ENCODE data around the gene GATAD2A. TPM values are rescaled to one million over a fixed set of nuclear protein-coding genes. Genes with fewer than 3 reads are reported as not detected.

The GATAD2A gene
- total RNA-seq, 1 donor from 2014 or later: 304 TPM

DNA sequence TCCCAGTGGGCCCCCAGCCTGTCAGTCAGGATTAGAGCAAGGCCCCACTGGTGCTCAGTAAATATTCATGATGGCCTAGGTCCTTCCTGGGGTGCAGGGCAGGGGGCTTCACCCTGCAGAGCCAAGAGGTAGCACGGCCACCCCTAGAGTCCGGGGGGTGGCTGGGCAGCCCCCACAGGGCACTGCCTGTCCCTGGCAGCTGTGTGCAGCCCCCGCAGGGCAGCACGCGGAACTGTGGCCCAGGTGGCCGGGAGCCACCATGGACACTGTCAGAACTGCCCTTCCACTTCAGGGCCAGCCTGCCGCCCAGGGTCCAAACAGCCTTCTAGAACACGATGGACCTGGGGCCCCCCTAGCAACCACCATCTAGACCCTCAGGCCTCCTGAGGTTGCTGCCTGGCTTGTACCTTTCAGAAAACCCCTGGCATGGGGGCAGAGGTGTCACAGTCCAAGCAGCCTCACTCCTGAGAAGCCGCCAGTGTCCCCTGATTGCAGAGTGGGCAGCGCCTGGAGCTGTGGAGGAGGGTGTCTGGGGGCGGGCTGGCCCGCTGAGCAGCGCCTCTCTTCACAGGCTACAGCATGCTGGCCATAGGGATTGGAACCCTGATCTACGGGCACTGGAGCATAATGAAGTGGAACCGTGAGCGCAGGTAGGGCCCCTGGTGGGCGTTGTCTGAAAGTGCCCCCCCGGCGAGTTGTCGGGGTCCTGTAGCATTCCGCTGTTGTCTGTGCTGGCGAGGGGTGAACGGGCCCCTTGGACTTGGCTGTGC is 120.3 kb downstream of the GATAD2A start:
- Histone ChIP-seq H3K4me3 (ENCODE audit: low read depth, low read length) (no peak overlapping the region), H3K36me3 (ENCODE audit: control insufficient read depth, insufficient read depth, low read length) (no peaks in the 10 kb centered on the region), H3K27me3 (ENCODE audit: control insufficient read depth, insufficient read depth, low read length) (no peaks in the 10 kb centered on the region)
- DNase-seq (ENCODE audit: low read depth): no peak
- TF ChIP-seq, protein P1, sequence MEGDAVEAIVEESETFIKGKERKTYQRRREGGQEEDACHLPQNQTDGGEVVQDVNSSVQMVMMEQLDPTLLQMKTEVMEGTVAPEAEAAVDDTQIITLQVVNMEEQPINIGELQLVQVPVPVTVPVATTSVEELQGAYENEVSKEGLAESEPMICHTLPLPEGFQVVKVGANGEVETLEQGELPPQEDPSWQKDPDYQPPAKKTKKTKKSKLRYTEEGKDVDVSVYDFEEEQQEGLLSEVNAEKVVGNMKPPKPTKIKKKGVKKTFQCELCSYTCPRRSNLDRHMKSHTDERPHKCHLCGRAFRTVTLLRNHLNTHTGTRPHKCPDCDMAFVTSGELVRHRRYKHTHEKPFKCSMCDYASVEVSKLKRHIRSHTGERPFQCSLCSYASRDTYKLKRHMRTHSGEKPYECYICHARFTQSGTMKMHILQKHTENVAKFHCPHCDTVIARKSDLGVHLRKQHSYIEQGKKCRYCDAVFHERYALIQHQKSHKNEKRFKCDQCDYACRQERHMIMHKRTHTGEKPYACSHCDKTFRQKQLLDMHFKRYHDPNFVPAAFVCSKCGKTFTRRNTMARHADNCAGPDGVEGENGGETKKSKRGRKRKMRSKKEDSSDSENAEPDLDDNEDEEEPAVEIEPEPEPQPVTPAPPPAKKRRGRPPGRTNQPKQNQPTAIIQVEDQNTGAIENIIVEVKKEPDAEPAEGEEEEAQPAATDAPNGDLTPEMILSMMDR (IDR thresholded peaks at IDR 0.05; ENCODE audit: insufficient read depth, low read length, poor library complexity, severe bottlenecking): no peak

DNA sequence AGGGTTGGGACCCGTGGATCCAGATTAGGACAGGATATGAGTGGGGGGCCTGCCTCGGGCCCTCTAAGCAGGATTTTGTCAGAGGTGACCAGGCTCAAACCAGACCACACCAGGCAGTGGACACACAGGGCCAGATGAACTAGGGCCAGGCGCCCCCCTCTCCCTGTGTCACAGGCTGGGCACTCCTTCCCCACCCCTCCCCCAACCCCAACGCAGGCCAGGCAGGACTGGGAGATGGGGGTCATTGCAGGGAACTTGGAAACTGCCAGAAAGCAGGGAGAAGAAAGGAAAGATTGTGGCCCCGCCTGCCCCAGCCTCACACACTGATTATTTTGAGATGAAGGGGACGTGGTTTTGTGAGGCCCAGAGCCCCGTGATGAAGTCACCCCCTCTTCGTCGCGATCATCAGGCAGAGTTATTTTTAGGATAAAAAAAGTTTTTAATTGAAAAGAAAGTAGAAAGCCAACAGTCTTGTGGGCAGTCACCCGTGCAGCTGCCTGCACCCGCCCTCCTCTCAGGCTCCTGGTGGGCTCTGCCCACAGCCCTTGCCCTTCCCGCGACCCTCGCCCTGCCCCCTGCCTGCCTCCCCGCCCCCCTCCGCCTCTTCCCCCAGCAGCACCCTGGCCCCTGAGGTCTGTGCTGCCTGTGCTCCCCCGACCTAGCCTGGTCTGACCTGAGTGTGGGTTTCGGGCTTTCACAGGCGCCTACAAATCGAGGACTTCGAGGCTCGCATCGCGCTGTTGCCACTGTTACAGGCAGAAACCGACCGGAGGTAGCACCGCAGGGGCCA is 121.3 kb downstream of the GATAD2A start:
- TF ChIP-seq, protein P1 (IDR thresholded peaks at IDR 0.05; ENCODE audit: insufficient read depth, low read length, poor library complexity, severe bottlenecking): no peak
- Histone ChIP-seq H3K27me3 (ENCODE audit: control insufficient read depth, insufficient read depth, low read length) (no peaks in the 10 kb centered on the region), H3K4me3 (ENCODE audit: low read depth, low read length) (no peak overlapping the region), H3K36me3 (ENCODE audit: control insufficient read depth, insufficient read depth, low read length) (no peaks in the 10 kb centered on the region)
- DNase-seq (ENCODE audit: low read depth): no peak

DNA sequence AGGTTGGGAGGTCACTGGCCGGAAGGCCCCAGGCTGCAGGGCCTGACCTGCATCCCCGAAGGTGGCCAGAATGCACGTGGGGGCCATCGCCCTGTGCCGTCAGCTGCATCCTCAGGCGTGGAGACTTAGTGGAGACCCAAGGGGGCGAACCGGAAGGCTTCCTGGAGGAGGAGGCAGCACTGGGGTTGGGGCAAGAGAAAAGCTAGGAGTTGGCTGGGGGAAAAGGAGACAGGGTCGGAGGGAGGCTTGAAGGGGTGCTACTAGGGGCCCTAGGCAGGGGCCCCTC is 121.8 kb downstream of the GATAD2A start:
- DNase-seq (ENCODE audit: low read depth): no peak
- Histone ChIP-seq H3K36me3 (ENCODE audit: control insufficient read depth, insufficient read depth, low read length) (no peaks in the 10 kb centered on the region), H3K27me3 (ENCODE audit: control insufficient read depth, insufficient read depth, low read length) (no peaks in the 10 kb centered on the region), H3K4me3 (ENCODE audit: low read depth, low read length) (no peak overlapping the region)
- TF ChIP-seq, protein P1 (IDR thresholded peaks at IDR 0.05; ENCODE audit: insufficient read depth, low read length, poor library complexity, severe bottlenecking): no peak

DNA sequence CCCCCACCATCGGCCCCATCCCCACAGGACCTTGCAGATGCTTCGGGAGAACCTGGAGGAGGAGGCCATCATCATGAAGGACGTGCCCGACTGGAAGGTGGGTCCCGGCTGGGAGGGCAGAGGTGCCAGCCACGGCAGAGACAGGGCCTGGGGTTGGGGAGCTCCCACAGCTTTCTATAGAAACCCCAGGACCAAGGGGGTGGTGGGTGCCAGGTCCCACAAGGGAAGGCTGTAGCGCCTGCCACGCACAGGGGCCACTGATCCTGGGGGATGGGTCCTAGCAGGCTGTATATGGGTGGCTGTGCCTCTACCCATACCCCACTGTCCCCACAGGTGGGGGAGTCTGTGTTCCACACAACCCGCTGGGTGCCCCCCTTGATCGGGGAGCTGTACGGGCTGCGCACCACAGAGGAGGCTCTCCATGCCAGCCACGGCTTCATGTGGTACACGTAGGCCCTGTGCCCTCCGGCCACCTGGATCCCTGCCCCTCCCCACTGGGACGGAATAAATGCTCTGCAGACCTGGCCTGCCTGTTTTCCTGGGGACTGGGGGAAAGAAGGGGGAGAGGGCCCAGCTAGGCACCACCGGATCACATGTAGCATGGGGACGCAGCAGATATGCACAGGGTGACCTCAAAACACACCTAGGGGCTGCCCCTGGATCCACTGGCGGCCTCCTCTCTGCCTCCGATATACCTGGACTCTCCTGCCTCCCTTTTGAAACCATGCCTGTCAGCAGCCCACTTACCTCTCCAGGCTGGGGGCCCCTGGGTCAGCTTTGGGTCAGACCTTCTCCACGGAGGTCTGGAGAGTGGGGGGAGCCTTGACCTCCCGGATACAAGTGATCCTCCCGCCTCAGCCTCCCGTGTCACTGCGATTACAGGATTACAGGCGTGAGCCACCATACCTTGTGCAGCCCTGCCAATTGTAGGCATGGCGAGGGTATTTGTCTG is 122.5 kb downstream of the GATAD2A start:
- DNase-seq (ENCODE audit: low read depth): no peak
- TF ChIP-seq, protein P1 (IDR thresholded peaks at IDR 0.05; ENCODE audit: insufficient read depth, low read length, poor library complexity, severe bottlenecking): no peak
- Histone ChIP-seq H3K27me3 (ENCODE audit: control insufficient read depth, insufficient read depth, low read length) (no peaks in the 10 kb centered on the region), H3K4me3 (ENCODE audit: low read depth, low read length) (no peak overlapping the region), H3K36me3 (ENCODE audit: control insufficient read depth, insufficient read depth, low read length) (no peaks in the 10 kb centered on the region)

DNA sequence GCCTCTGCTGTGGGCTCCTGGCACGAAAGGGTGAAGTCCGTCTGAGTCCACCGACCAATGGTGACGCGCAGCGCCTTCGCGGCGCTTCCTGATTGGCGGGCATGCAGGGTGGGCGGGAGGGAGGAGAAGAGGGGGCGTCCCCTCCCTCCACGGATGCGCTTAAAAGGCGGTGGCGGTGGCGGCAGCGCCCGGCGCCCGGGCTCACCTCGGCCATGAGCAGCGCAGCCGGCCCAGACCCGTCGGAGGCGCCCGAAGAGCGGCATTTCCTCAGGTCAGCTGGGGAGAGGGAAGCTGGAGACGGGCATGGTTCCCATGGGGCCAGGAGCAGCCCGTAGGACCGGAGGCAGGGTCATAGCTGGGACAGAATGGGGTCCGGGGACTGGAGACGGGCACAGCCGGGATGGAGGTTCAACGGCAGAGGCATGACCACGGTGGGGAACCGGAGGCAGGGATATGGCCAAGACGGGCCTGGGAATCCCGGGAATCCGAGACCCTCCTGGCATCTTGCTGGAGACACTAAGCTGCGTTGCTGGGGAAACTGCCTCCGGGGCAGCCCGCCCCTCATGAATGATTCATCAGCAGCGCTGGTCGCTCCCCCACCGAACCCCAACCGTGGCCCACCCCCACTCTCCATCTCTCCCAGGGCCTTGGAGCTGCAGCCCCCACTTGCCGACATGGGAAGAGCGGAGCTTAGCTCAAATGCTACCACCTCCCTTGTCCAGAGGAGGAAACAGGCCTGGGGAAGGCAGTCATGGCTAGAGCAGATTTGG is 123.4 kb downstream of the GATAD2A start, which contains the start of gene YJEFN3:
Gene YJEFN3, plus strand, starts transcription at position 191 of the 770 bp plus-strand sequence. Its CDS starts 22 bp downstream, at position 213.
- TF ChIP-seq, protein P1 (IDR thresholded peaks at IDR 0.05; ENCODE audit: insufficient read depth, low read length, poor library complexity, severe bottlenecking): no peak
- Histone ChIP-seq H3K36me3 (ENCODE audit: control insufficient read depth, insufficient read depth, low read length) (no peaks in the 10 kb centered on the region), H3K27me3 (ENCODE audit: control insufficient read depth, insufficient read depth, low read length) (no peaks in the 10 kb centered on the region), H3K4me3 (ENCODE audit: low read depth, low read length) (no peak within 1 kb of the TSS)
- DNase-seq (ENCODE audit: low read depth): no peak

Measured in kidney epithelial cell (primary cell).